Measurements from ENCODE around the gene MYEOV. TPM values are rescaled to one million over a fixed set of nuclear protein-coding genes. Genes with fewer than 3 reads are reported as not detected.

MYEOV gene
- total RNA-seq, 1 experiment from 2014 or later = 0.22 TPM

DNA sequence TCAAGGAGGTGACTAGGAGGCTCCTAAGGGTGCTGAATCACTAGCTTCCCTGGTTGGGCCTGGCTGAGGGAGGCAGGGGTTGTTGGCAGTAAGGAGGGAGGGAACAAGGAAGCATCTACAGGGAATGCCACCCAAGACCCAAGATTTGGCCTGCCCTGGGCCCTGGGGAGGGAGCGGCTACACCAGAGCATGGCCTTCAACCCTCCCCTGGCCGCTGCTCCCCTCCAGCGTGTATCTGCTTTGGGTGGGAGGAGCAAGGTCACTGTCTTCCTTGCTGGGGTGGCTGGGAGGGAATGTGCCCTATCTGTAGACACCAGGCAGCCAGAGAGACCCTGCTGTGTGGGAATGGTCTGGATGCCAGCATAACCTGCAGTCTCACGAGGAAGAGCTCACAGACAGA lies 29.5 kb upstream of the MYEOV start:
- no peak overlapping the region for H3K4me3 Mint-ChIP-seq
- Histone ChIP-seq H3K56ac (ENCODE audit: insufficient read length, low read depth, low read length) (no peak overlapping the region), H3K79me1 (ENCODE audit: insufficient read depth, low read depth, low read length, poor library complexity, severe bottlenecking) (no peaks in the 10 kb centered on the region), H2BK5ac (ENCODE audit: insufficient read length, low read length) (no peak overlapping the region), H3K4ac (ENCODE audit: low read depth, low read length) (no peak overlapping the region), H3K18ac (ENCODE audit: insufficient read length, low read depth, low read length) (no peak overlapping the region), H3K27ac (ENCODE audit: insufficient read length, low read depth, low read length) (no peak overlapping the region), H3K14ac (ENCODE audit: insufficient read depth, low read length) (no peak overlapping the region; the same call in 1 of the 2 replicates), H3K9me3 (ENCODE audit: control insufficient read depth, low read depth, low read length) (no peaks in the 10 kb centered on the region), H3K9ac (ENCODE audit: extremely low read depth, insufficient read length, low read length) (no peak overlapping the region), H2AK5ac (ENCODE audit: insufficient read length, low read length) (no peak overlapping the region), H2BK20ac (ENCODE audit: low read depth, low read length, poor library complexity, severe bottlenecking) (no peak overlapping the region), H3K23ac (ENCODE audit: insufficient read length, low read depth, low read length) (no peak overlapping the region), H3T11ph (ENCODE audit: low read length) (no peak overlapping the region), H2BK15ac (ENCODE audit: low read depth, low read length) (no peak overlapping the region), H3K79me2 (ENCODE audit: insufficient read depth, low read length) (no peaks in the 10 kb centered on the region), H3K4me1 (ENCODE audit: insufficient read depth, low read length) (no peaks in the 10 kb centered on the region), H3K4me2 (ENCODE audit: insufficient read depth, insufficient read length, low read length) (no peak overlapping the region), H4K5ac (ENCODE audit: insufficient read length, low read depth, low read length) (no peak overlapping the region), H3K23me2 (ENCODE audit: insufficient read length, low read depth, low read length, poor library complexity, severe bottlenecking) (no peaks in the 10 kb centered on the region), H4K8ac (replicated peaks; ENCODE audit: insufficient read length, low read depth, low read length) (no peak overlapping the region), H3K27me3 (ENCODE audit: insufficient read depth, low read length) (no peaks in the 10 kb centered on the region), H2BK120ac (ENCODE audit: low read depth, low read length, poor library complexity, severe bottlenecking) (no peak overlapping the region), H2AFZ (ENCODE audit: low read length) (no peak overlapping the region), H4K20me1 (ENCODE audit: control insufficient read depth, insufficient read depth, insufficient read length) (no peaks in the 10 kb centered on the region), H2BK12ac (ENCODE audit: insufficient read length, low read depth, low read length) (no peak overlapping the region), H4K91ac (ENCODE audit: insufficient read length, low read depth, low read length) (no peak overlapping the region)
- no peak for DNase-seq
- 0 out of 7 replicates have a peak overlapping the region, but pooled peaks of 1 of the 3 experiments have one; percentile 74 for H3K27ac Mint-ChIP-seq
- H3K36me3 Mint-ChIP-seq (ENCODE audit: insufficient read depth in 1 of 3, low read depth in 3 of 3) = peaks cover 0 to 10% (median 8%) of the 10 kb centered on the region in 3 experiments; a peak in 4 of 7 replicates
- TF ChIP-seq, protein P1, sequence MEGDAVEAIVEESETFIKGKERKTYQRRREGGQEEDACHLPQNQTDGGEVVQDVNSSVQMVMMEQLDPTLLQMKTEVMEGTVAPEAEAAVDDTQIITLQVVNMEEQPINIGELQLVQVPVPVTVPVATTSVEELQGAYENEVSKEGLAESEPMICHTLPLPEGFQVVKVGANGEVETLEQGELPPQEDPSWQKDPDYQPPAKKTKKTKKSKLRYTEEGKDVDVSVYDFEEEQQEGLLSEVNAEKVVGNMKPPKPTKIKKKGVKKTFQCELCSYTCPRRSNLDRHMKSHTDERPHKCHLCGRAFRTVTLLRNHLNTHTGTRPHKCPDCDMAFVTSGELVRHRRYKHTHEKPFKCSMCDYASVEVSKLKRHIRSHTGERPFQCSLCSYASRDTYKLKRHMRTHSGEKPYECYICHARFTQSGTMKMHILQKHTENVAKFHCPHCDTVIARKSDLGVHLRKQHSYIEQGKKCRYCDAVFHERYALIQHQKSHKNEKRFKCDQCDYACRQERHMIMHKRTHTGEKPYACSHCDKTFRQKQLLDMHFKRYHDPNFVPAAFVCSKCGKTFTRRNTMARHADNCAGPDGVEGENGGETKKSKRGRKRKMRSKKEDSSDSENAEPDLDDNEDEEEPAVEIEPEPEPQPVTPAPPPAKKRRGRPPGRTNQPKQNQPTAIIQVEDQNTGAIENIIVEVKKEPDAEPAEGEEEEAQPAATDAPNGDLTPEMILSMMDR (conservative IDR thresholded peaks at IDR 0.05) = no peak
- WGBS (ENCODE audit: extremely low coverage, insufficient read length, low lambda C conversion rate) = no CpG with 5 or more reads among the region's 4 CpGs
- H3K4me1 Mint-ChIP-seq = peaks cover 0 to under 1% of the 10 kb centered on the region in 2 experiments; a peak in 2 of 4 replicates
- H3K9me3 Mint-ChIP-seq = peaks cover 11 to 12% of the 10 kb centered on the region in 2 experiments
- H3K27me3 Mint-ChIP-seq (ENCODE audit: low read depth) = peaks cover 11% of the 10 kb centered on the region

Measured in H9 (cell line).